ENCODE results near the gene SNX24. TPM values are rescaled to one million over a fixed set of nuclear protein-coding genes. Genes with fewer than 3 reads are reported as not detected.
A peak's percentile ranks its signal among the peaks of the same experiment; 100 is the strongest.

SNX24 gene
- total RNA-seq, 1 donor from 2014 or later, result 40.9 TPM

GRCh38 chr5:122858451-122858850, 13.0 kb downstream of the SNX24 start:
- Mint-ChIP-seq H3K4me1 (peaks cover 9% of the 10 kb centered on the region), H3K36me3 (peaks cover 23% of the 10 kb centered on the region), H3K9me3 (peaks cover 4% of the 10 kb centered on the region), H3K4me3 (no peak overlapping the region), H3K27ac (no peak overlapping the region), H3K27me3 (ENCODE audit: low read depth) (no peaks in the 10 kb centered on the region)
- no peak for DNase-seq (ENCODE audit: low spot score in 2 of 2, unreplicated experiment in 2 of 2)
- TF ChIP-seq CTCF (IDR thresholded peaks at IDR 0.05; ENCODE audit: unreplicated experiment), result no peak

DNA sequence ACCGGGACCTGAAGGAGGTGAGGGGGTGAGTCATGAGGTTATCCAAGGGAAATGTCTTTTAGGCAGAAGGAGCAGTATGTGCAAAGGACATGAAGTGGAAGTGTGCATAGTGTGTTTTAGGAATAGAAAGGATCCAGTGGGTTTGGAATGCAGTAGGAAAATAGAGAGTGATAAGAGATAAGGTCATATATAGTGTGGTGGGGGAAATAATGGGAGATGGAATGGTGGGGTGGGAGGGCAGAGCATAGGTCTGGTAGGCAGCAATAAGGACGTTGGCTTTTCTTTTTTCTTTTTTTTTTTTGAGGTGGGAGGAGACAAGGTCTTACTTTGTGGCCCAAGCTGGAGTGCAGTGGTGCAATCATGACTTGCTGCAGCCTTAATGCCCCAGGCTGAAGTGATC, 17.8 kb downstream of the SNX24 start:
- H3K36me3 Mint-ChIP-seq, result peaks cover 27% of the 10 kb centered on the region
- H3K27ac Mint-ChIP-seq, result no peak overlapping the region
- TF ChIP-seq CTCF (IDR thresholded peaks at IDR 0.05; ENCODE audit: unreplicated experiment), result no peak
- peaks cover 9% of the 10 kb centered on the region for H3K4me1 Mint-ChIP-seq
- H3K27me3 Mint-ChIP-seq (ENCODE audit: low read depth), result no peaks in the 10 kb centered on the region
- no peak for DNase-seq (ENCODE audit: low spot score in 2 of 2, unreplicated experiment in 2 of 2)
- no peak overlapping the region for H3K4me3 Mint-ChIP-seq
- no peaks in the 10 kb centered on the region for H3K9me3 Mint-ChIP-seq

- Mint-ChIP-seq H3K27ac (no peak overlapping the region), H3K4me3 (no peak overlapping the region), H3K4me1 (peaks cover 9% of the 10 kb centered on the region), H3K9me3 (no peaks in the 10 kb centered on the region), H3K27me3 (ENCODE audit: low read depth) (no peaks in the 10 kb centered on the region), H3K36me3 (peaks cover 32% of the 10 kb centered on the region)
- no peak for DNase-seq (ENCODE audit: low spot score in 2 of 2, unreplicated experiment in 2 of 2)
- no peak for TF ChIP-seq CTCF (IDR thresholded peaks at IDR 0.05; ENCODE audit: unreplicated experiment)
Measured at GRCh38 chr5:122863721-122864120, 18.3 kb downstream of the SNX24 start.

DNA sequence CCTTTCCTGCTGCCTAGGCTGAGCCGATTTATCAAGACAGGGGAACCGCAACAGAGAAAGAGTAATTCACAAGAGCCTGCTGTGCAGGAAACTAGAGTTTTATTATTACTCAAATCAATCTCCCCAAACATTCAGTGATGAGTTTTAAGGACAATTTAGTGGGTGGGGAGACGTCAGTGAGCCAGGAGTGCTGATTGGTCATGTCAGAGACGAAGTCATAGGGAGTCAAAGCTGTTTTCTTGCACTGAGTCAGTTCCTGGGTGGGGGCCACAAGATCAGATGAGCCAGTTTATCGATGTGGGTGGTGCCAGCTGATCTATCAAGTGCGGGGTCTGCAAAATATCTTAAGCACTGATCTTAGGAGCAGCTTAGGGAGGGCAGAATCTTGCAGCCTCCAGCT, 19.0 kb downstream of the SNX24 start:
- no peak for DNase-seq (ENCODE audit: low spot score in 2 of 2, unreplicated experiment in 2 of 2)
- Mint-ChIP-seq H3K9me3 (no peaks in the 10 kb centered on the region), H3K4me1 (peaks cover 9% of the 10 kb centered on the region), H3K27me3 (ENCODE audit: low read depth) (no peaks in the 10 kb centered on the region), H3K4me3 (no peak overlapping the region), H3K36me3 (peaks cover 32% of the 10 kb centered on the region), H3K27ac (no peak overlapping the region)
- no peak for TF ChIP-seq CTCF (IDR thresholded peaks at IDR 0.05; ENCODE audit: unreplicated experiment)

GRCh38 chr5:122864842-122865241, 19.4 kb downstream of the SNX24 start:
- peaks cover 32% of the 10 kb centered on the region for H3K36me3 Mint-ChIP-seq
- no peak overlapping the region for H3K4me3 Mint-ChIP-seq
- no peak overlapping the region for H3K27ac Mint-ChIP-seq
- H3K27me3 Mint-ChIP-seq (ENCODE audit: low read depth), result no peaks in the 10 kb centered on the region
- H3K4me1 Mint-ChIP-seq, result peaks cover 7% of the 10 kb centered on the region
- no peak for DNase-seq (ENCODE audit: low spot score in 2 of 2, unreplicated experiment in 2 of 2)
- H3K9me3 Mint-ChIP-seq, result no peaks in the 10 kb centered on the region
- no peak for TF ChIP-seq CTCF (IDR thresholded peaks at IDR 0.05; ENCODE audit: unreplicated experiment)

GRCh38 chr5:122870219-122870856, 24.9 kb downstream of the SNX24 start:
- Mint-ChIP-seq H3K9me3 (no peaks in the 10 kb centered on the region), H3K27me3 (ENCODE audit: low read depth) (no peaks in the 10 kb centered on the region), H3K27ac (peak overlapping the region; percentile 26), H3K36me3 (peaks cover 32% of the 10 kb centered on the region), H3K4me1 (peaks cover 10% of the 10 kb centered on the region), H3K4me3 (no peak overlapping the region)
- DNase-seq (ENCODE audit: low spot score in 2 of 2, unreplicated experiment in 2 of 2), result no peak
- no peak for TF ChIP-seq CTCF (IDR thresholded peaks at IDR 0.05; ENCODE audit: unreplicated experiment)
